PC-3 (cell line): ENCODE results near the gene MTMR1. TPM values are rescaled to one million over a fixed set of nuclear protein-coding genes. Genes with fewer than 3 reads are reported as not detected.

Experiments
- ATAC-seq: fragments of 200-7000 bp; cut with Tn5 transposase; 2 replicates; pipeline ENCODE4 v1.9.1; 2020; ENCODE audit warnings: mild to moderate bottlenecking, moderate library complexity
- BruUV-seq: library from RNA; stranded (reverse); fragments of 400-500 nt; replicated peaks from 2 replicates; lab custom pipeline; 2021; lab: Mats Ljungman, UMichigan
- CTCF ChIA-PET: fragments of 300-600 bp; sonication (Branson Sonifier 250); formaldehyde crosslinking; loops from one replicate; lab custom pipeline; 2022; ENCODE audit warnings: antibody characterized with exemption; lab: Charles Lee
- POLR2A ChIA-PET: fragments of 300-600 bp; sonication (Branson Sonifier 250); formaldehyde crosslinking; loops from one replicate; lab custom pipeline; 2022; ENCODE audit warnings: antibody characterized with exemption; ENCODE audit not compliant: unreplicated experiment; lab: Charles Lee
- DNase-seq: peaks from one replicate; pipeline ENCODE4 v3.0.0-alpha.2; 2015
- H2AFZ ChIP-seq: fragments of 300-600 bp; sonication (generic); 2 replicates; pipeline ENCODE4 v1.6.0; 2016; ENCODE audit warnings: antibody characterized with exemption, low read length
- H3F3A ChIP-seq: fragments of 300-600 bp; sonication (generic); one replicate; pipeline ENCODE4 v1.6.0; 2017; ENCODE audit warnings: antibody characterized with exemption, low read length, control low read depth, mild to moderate bottlenecking; ENCODE audit not compliant: unreplicated experiment
- H3K27ac ChIP-seq: fragments of 300-600 bp; sonication (generic); 2 replicates; pipeline ENCODE4 v1.5.1; 2016; ENCODE audit warnings: mild to moderate bottlenecking, low read length
- H3K27me3 ChIP-seq: fragments of 300-600 bp; sonication (generic); 2 replicates; pipeline ENCODE4 v1.6.1; 2016; ENCODE audit warnings: low read length, mixed read lengths
- H3K36me3 ChIP-seq: fragments of 300-600 bp; sonication (generic); 2 replicates; pipeline ENCODE4 v1.6.1; 2016; ENCODE audit warnings: low read depth, mixed run types, low read length, mixed read lengths
- H3K4me1 ChIP-seq: fragments of 300-600 bp; sonication (generic); 2 replicates; pipeline ENCODE4 v1.5.1; 2016; ENCODE audit warnings: low read length; ENCODE audit not compliant: insufficient read depth
- H3K4me2 ChIP-seq: fragments of 300-600 bp; sonication (generic); 2 replicates; pipeline ENCODE4 v1.6.0; 2016; ENCODE audit warnings: low read length
- H3K4me3 ChIP-seq: fragments of 300-600 bp; sonication (generic); 2 replicates; pipeline ENCODE4 v1.5.1; 2016; ENCODE audit warnings: mild to moderate bottlenecking, low read length, mixed read lengths
- H3K79me2 ChIP-seq: fragments of 300-600 bp; sonication (generic); 2 replicates; pipeline ENCODE4 v1.6.1; 2017; ENCODE audit warnings: low read length, mixed read lengths
- H3K9ac ChIP-seq: fragments of 300-600 bp; sonication (generic); 2 replicates; pipeline ENCODE4 v1.6.0; 2016; ENCODE audit warnings: mild to moderate bottlenecking, low read length
- H3K9me2 ChIP-seq: fragments of 300-600 bp; sonication (generic); replicated peaks from 2 replicates; pipeline ENCODE4 v1.6.1; 2016; ENCODE audit warnings: mixed run types, low read length, mixed read lengths
- H3K9me3 ChIP-seq: fragments of 300-600 bp; sonication (generic); 2 replicates; pipeline ENCODE4 v1.6.1; 2016; ENCODE audit warnings: low read length, mixed read lengths
- H4K20me1 ChIP-seq: fragments of 300-600 bp; sonication (generic); 2 replicates; pipeline ENCODE4 v1.6.1; 2016; ENCODE audit warnings: low read length, mixed read lengths
- EZH2 ChIP-seq: fragments of 300-600 bp; sonication (generic); IDR thresholded peaks from one replicate; pipeline ENCODE4 v1.6.1; 2017; ENCODE audit warnings: antibody characterized with exemption, mild to moderate bottlenecking, low read length; ENCODE audit not compliant: unreplicated experiment
- EZH2phosphoT487 ChIP-seq: fragments of 300-600 bp; sonication (generic); IDR thresholded peaks from 2 replicates; pipeline ENCODE4 v1.6.1; 2018; ENCODE audit warnings: mild to moderate bottlenecking, antibody characterized with exemption, low read length, borderline replicate concordance
- intact Hi-C: fragments of 100-400 bp; cut with micrococcal nuclease; formaldehyde crosslinking; loops from 2 replicates; pipeline ENCODE4 v1.9.0; 2023
- total RNA-seq: library from RNA; depleted of rRNA; stranded (reverse); fragments of >200 nt; gene quantifications from 2 replicates; pipeline ENCODE4 v1.2.3, GENCODE V29; 2014
- TF ChIP-seq, protein P1 (sequence below): fragments of 300-600 bp; sonication (generic); conservative IDR thresholded peaks from 2 replicates; pipeline ENCODE4 v1.5.1; 2017; ENCODE audit warnings: antibody characterized with exemption, low read depth, mild to moderate bottlenecking, low read length

MTMR1 gene
- total RNA-seq, 1 experiment from 2014 or later, result 31.8 TPM

DNA sequence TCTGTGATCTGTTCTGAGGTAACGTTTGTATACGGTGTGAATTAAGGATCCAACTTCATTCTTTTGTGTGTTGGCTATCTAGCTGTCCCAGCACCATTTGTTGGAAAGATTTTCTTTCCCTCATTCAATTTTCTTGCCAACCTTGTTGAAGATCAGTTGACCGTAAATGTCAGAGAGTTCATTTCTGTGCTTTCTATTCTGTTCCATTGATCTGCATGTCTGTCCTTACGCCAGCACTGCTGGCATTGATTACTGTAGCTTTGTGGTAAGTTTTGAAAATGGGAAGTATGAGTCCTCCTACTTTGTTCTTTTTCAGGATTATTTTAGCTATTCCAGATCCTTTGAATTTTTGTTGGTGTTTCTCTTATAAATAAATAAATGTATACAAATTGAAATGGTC, 60.8 kb downstream of the MTMR1 start:
- no peak overlapping the region for H2AFZ ChIP-seq
- DNase-seq (no peak), ATAC-seq (no peak)
- no TSS peak for BruUV-seq
- H3K9me2 ChIP-seq, result no peaks in the 10 kb centered on the region
- no peak overlapping the region for H3K9ac ChIP-seq
- H3F3A ChIP-seq, result no peaks in the 10 kb centered on the region
- no peaks in the 10 kb centered on the region for H3K4me1 ChIP-seq
- H3K27me3 ChIP-seq, result no peaks in the 10 kb centered on the region
- no peaks in the 10 kb centered on the region for H3K9me3 ChIP-seq
- POLR2A ChIA-PET, result no interaction called here
- no peak overlapping the region for H3K27ac ChIP-seq
- TF ChIP-seq EZH2 (no peak), EZH2phosphoT487 (no peak)
- TF ChIP-seq, protein P1, sequence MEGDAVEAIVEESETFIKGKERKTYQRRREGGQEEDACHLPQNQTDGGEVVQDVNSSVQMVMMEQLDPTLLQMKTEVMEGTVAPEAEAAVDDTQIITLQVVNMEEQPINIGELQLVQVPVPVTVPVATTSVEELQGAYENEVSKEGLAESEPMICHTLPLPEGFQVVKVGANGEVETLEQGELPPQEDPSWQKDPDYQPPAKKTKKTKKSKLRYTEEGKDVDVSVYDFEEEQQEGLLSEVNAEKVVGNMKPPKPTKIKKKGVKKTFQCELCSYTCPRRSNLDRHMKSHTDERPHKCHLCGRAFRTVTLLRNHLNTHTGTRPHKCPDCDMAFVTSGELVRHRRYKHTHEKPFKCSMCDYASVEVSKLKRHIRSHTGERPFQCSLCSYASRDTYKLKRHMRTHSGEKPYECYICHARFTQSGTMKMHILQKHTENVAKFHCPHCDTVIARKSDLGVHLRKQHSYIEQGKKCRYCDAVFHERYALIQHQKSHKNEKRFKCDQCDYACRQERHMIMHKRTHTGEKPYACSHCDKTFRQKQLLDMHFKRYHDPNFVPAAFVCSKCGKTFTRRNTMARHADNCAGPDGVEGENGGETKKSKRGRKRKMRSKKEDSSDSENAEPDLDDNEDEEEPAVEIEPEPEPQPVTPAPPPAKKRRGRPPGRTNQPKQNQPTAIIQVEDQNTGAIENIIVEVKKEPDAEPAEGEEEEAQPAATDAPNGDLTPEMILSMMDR, result no peak
- CTCF ChIA-PET, result no interaction called here
- H3K36me3 ChIP-seq, result peaks cover 3% of the 10 kb centered on the region; the same call in 1 of the 2 replicates
- no peaks in the 10 kb centered on the region for H3K79me2 ChIP-seq
- no peaks in the 10 kb centered on the region for H4K20me1 ChIP-seq
- no peak overlapping the region for H3K4me2 ChIP-seq
- no peak overlapping the region for H3K4me3 ChIP-seq
- intact Hi-C loops, result no loop called here

DNA sequence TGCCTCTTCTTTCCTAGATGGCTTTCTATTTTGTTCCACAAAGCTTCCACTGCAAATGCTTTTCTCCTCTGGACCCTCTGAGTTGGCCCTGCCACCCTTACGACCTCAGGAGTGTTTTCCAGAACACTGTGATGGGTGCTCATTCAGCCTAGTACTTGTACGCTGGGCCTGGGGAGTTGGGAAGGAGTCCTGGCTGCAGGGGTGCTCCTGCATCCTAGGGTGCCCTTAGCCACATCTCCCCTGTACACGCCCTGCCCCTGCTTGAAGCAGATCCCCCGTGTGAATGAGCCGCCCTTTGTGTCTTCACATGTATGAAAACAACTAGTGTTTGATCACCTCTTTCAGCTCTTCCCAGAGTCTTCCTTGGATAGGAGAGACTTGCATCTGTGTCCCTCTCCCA, 64.2 kb downstream of the MTMR1 start:
- intact Hi-C loops, result no loop called here
- DNase-seq, result no peak
- Histone ChIP-seq H4K20me1 (no peaks in the 10 kb centered on the region), H3K4me1 (no peaks in the 10 kb centered on the region), H3K4me2 (no peak overlapping the region), H3F3A (no peaks in the 10 kb centered on the region), H3K9ac (no peak overlapping the region), H3K27ac (no peak overlapping the region), H3K79me2 (no peaks in the 10 kb centered on the region), H2AFZ (no peak overlapping the region), H3K4me3 (no peak overlapping the region), H3K9me2 (no peaks in the 10 kb centered on the region), H3K27me3 (no peaks in the 10 kb centered on the region), H3K9me3 (no peaks in the 10 kb centered on the region), H3K36me3 (peaks cover 3% of the 10 kb centered on the region; the same call in 1 of the 2 replicates)
- ChIA-PET POLR2A (no interaction called here), CTCF (no interaction called here)
- no peak for ATAC-seq
- no TSS peak for BruUV-seq
- TF ChIP-seq, protein P1, result no peak
- no peak for TF ChIP-seq EZH2

DNA sequence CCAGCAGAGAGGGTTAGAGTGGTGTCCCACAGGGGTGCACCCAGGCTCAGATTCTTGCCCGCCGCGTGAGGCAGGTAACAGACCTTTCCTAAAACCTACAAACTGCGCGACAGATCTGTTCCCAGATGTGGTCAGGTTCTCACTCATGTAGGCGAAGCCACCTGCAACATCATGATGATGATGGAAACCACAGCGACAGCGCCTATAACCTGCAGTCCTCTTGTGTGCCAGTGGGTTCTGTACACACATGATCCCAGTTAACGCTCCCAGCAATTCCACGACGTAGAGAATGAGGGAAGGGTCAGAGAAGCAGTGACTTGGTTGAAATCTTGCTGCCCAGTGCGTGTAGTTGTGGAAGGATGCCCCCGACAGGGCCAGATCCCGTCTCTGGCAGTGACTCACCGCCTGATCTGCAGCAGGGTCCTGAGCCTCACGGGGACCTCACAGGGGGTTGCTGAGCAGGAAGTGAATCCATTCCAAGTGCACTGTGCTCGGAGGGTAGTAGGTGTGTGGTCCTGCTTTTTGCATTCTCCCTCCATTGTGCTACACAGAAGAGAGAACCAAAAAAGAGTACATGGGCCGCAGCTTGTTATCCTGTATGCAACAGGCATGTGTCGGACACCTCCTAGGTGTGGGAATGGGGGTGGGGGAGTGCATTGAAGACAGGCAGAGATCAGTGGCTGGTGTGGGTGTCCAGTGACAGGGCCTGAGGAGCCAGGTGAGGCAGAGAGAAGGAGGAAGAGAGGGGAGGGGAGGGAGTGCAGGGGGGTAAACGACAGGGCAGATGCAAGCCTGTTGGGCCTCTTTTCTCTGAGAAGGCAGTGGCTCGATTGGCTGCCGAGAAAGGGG, 66.6 kb downstream of the MTMR1 start:
- ATAC-seq (no peak), DNase-seq (no peak)
- no peaks in the 10 kb centered on the region for H3K4me1 ChIP-seq
- no peak overlapping the region for H3K27ac ChIP-seq
- TF ChIP-seq, protein P1, result no peak
- TF ChIP-seq EZH2 (no peak), EZH2phosphoT487 (no peak)
- H3K4me2 ChIP-seq, result no peak overlapping the region
- no peaks in the 10 kb centered on the region for H3K9me3 ChIP-seq
- H2AFZ ChIP-seq, result no peak overlapping the region
- intact Hi-C loops, result no loop called here
- ChIA-PET CTCF (no interaction called here), POLR2A (no interaction called here)
- H3K9me2 ChIP-seq, result no peaks in the 10 kb centered on the region
- no peaks in the 10 kb centered on the region for H3K36me3 ChIP-seq
- H3K27me3 ChIP-seq, result no peaks in the 10 kb centered on the region
- H3K9ac ChIP-seq, result no peak overlapping the region
- H3K4me3 ChIP-seq, result no peak overlapping the region
- no TSS peak for BruUV-seq
- no peaks in the 10 kb centered on the region for H4K20me1 ChIP-seq
- no peaks in the 10 kb centered on the region for H3K79me2 ChIP-seq
- H3F3A ChIP-seq, result no peaks in the 10 kb centered on the region
